HepG2 (cell line): ENCODE measurements around the gene DAZAP1. TPM values are rescaled to one million over a fixed set of nuclear protein-coding genes. Genes with fewer than 3 reads are reported as not detected.
"Not testable (repeated sequence)": the region's sequence is repeated elsewhere in the genome, so short reads cannot be mapped to it uniquely, and the experiment has no call there.

Experiments used
- ATAC-seq: fragments of 200-7000 bp; cut with Tn5 transposase; 3 replicates; pipeline ENCODE4 v1.9.1; 2020; ENCODE audit warnings: mild to moderate bottlenecking, moderate library complexity
- BruUV-seq: library from RNA; stranded (reverse); fragments of 400-500 nt; replicated peaks from 2 replicates; lab custom pipeline; 2021; lab: Mats Ljungman, UMichigan
- CTCF ChIA-PET: fragments of 300-600 bp; formaldehyde crosslinking; extraction: SDS; loops from one replicate; lab custom pipeline; 2021; ENCODE audit warnings: low total read pairs, inconsistent platforms, low intra/inter-chr PET ratio; lab: Yijun Ruan, JAX
- POLR2A ChIA-PET: fragments of 350-600 bp; sonication (Branson Sonifier 250); formaldehyde crosslinking; loops from one replicate; lab custom pipeline; 2020; ENCODE audit warnings: antibody characterized with exemption, inconsistent platforms; lab: Yijun Ruan, JAX
- DNase-seq: peaks from one replicate; pipeline ENCODE4 v3.0.0-alpha.2; 2015; ENCODE audit warnings: low spot score
- FAIRE-seq: peaks from 3 replicates; lab custom pipeline; 2011; peaks lifted over from hg19 to GRCh38; lab: Jason Lieb, UNC
- H2AFZ ChIP-seq: one replicate; pipeline ENCODE4 v1.6.1; 2011; ENCODE audit warnings: low read length, inconsistent platforms
- H3K27ac ChIP-seq: fragments of 300-600 bp; 3 replicates; pipeline ENCODE4 v1.8.0; 2011; ENCODE audit warnings: mixed run types, mild to moderate bottlenecking, mixed read lengths, low read length, inconsistent platforms; ENCODE audit not compliant: insufficient read depth; ENCODE audit errors: extremely low read length
- H3K27me3 ChIP-seq, 2 experiments: fragments of 200-600 bp in 1 of 2; 2 replicates in 1 of 2; 3 replicates in 1 of 2; pipeline versions ENCODE4 v1.6.0 to v1.8.0; 2011; ENCODE audit warnings: low read length in 2 of 2, mild to moderate bottlenecking in 2 of 2, moderate library complexity in 2 of 2, inconsistent platforms in 1 of 2; ENCODE audit not compliant: insufficient read depth in 2 of 2, control insufficient read depth in 1 of 2
- H3K36me3 ChIP-seq, 2 experiments: fragments of 200-600 bp in 1 of 2; replicated peaks in 1 of 2; 2 replicates in 1 of 2; 3 replicates in 1 of 2; pipeline versions ENCODE4 v1.5.1 to v1.8.0; 2011; ENCODE audit warnings: low read length in 2 of 2, inconsistent platforms in 1 of 2; ENCODE audit not compliant: insufficient read depth in 2 of 2, control insufficient read depth in 1 of 2
- H3K4me1 ChIP-seq: 2 replicates; pipeline ENCODE4 v1.5.1; 2012; ENCODE audit warnings: low read length, inconsistent platforms; ENCODE audit not compliant: insufficient read depth
- H3K4me2 ChIP-seq: 2 replicates; pipeline ENCODE4 v1.6.0; 2011; ENCODE audit warnings: low read depth, low read length, inconsistent platforms
- H3K4me3 ChIP-seq, 3 experiments: fragments of 200-600 bp in 1 of 3; sonication (generic), shearing (Covaris generic) in 1 of 3; replicated peaks in 1 of 3; 2 replicates each; pipeline ENCODE4 v1.5.1; 2011 to 2016; ENCODE audit warnings: low read length in 3 of 3, inconsistent platforms in 2 of 3, low read depth in 2 of 3, mild to moderate bottlenecking in 2 of 3, control low read depth in 1 of 3, mixed read lengths in 1 of 3; ENCODE audit not compliant: insufficient read depth in 1 of 3
- H3K79me2 ChIP-seq: one replicate; pipeline ENCODE4 v1.6.1; 2011; ENCODE audit warnings: low read length, inconsistent platforms; ENCODE audit not compliant: insufficient read depth
- H3K9ac ChIP-seq: 2 replicates; pipeline ENCODE4 v1.6.0; 2011; ENCODE audit warnings: mild to moderate bottlenecking, low read depth, low read length, inconsistent platforms; ENCODE audit not compliant: insufficient read depth
- H3K9me3 ChIP-seq: 2 replicates; pipeline ENCODE4 v1.5.1; 2012; ENCODE audit warnings: mild to moderate bottlenecking, low read length
- H4K20me1 ChIP-seq: 2 replicates; pipeline ENCODE4 v1.6.0; 2011; ENCODE audit warnings: inconsistent platforms, mild to moderate bottlenecking, low read length, moderate library complexity; ENCODE audit not compliant: insufficient read depth
- AGO2 ChIP-seq: fragments of 200-400 bp; formaldehyde crosslinking; optimal IDR thresholded peaks from 2 replicates; pipeline ENCODE3; 2017; ENCODE audit warnings: mild to moderate bottlenecking, low read depth, low read length, moderate library complexity
- ARID4A ChIP-seq: sonication (generic); formaldehyde crosslinking; IDR thresholded peaks from 2 replicates; pipeline ENCODE4 v1.5.0; 2020; ENCODE audit warnings: mild to moderate bottlenecking, missing genetic modification reagents, borderline replicate concordance
- NR2F1 ChIP-seq, 2 experiments: fragments of 450-650 bp in 1 of 2; formaldehyde crosslinking in 1 of 2; IDR thresholded peaks; 2 replicates each; pipeline versions ENCODE4 v1.5.0 to v1.6.1; 2016 to 2020; ENCODE audit warnings: mild to moderate bottlenecking in 1 of 2, missing compliant biosample characterization in 1 of 2, missing genetic modification reagents in 1 of 2, moderate library complexity in 1 of 2
- RARA ChIP-seq: IDR thresholded peaks from 2 replicates; pipeline ENCODE4 v1.6.1; 2016; ENCODE audit warnings: missing genetic modification reagents, missing compliant biosample characterization
- RFX3 ChIP-seq: IDR thresholded peaks from 2 replicates; pipeline ENCODE4 v1.6.1; 2016; ENCODE audit warnings: missing biosample characterization, missing genetic modification reagents
- ZFX ChIP-seq: sonication (generic); formaldehyde crosslinking; IDR thresholded peaks from 2 replicates; pipeline ENCODE4 v1.4.0; 2020; ENCODE audit warnings: mild to moderate bottlenecking, low read depth, missing genetic modification reagents, moderate library complexity
- ZNF3 ChIP-seq: IDR thresholded peaks from 2 replicates; pipeline ENCODE4 v1.7.0; 2017; ENCODE audit warnings: inconsistent platforms
- ZNF33A ChIP-seq: sonication (generic); formaldehyde crosslinking; IDR thresholded peaks from 2 replicates; pipeline ENCODE4 v1.5.1; 2020; ENCODE audit warnings: missing genetic modification reagents, mild to moderate bottlenecking, moderate library complexity, borderline replicate concordance
- ZNF460 ChIP-seq: sonication (generic); formaldehyde crosslinking; IDR thresholded peaks from 2 replicates; pipeline ENCODE4 v1.5.1; 2020; ENCODE audit warnings: missing genetic modification reagents, mild to moderate bottlenecking, borderline replicate concordance
- WGBS: methylation state at CpG from one replicate; pipeline ENCODE4 v1.1.6; 2017; ENCODE audit warnings: low lambda C conversion rate; 5-methylcytosine and 5-hydroxymethylcytosine counted together
- in situ Hi-C: cut with HindIII; loops from 2 replicates; pipeline ENCODE4 v1.10.0; 2017; ENCODE audit warnings: low pct_unique_long_range_greater_than_20kb; ENCODE audit not compliant: extremely low pct_ligation_motif_present
- intact Hi-C: fragments of 100-400 bp; cut with micrococcal nuclease; formaldehyde crosslinking; loops from one replicate; pipeline ENCODE4 v1.10.0; 2022; ENCODE audit not compliant: unreplicated experiment
- polyA plus RNA-seq, 8 experiments: library from polyadenylated mRNA; depleted of rRNA in 3 of 8; stranded (reverse) in 7 of 8; unstranded in 1 of 8; fragments of >200 nt; fragmentation: Illumina TruSeq in 4 of 8; extraction: Trizol in 4 of 8; gene quantifications; 2 replicates each; pipeline versions ENCODE4 v1.2.1 to v1.2.3, GENCODE V29; 2011 to 2016; ENCODE audit warnings: low read depth in 4 of 8, missing spikeins in 1 of 8, mixed read lengths in 1 of 8; ENCODE audit not compliant: insufficient read depth in 1 of 8
- total RNA-seq, 5 experiments: library from RNA; depleted of rRNA; stranded (reverse); fragments of >200 nt; fragmentation: Illumina TruSeq; extraction: Trizol; gene quantifications; 2 replicates each; pipeline ENCODE4 v1.2.3, GENCODE V29; 2016; ENCODE audit warnings: low read depth in 1 of 5
- TF ChIP-seq, protein P1 (sequence below): sonication (generic); formaldehyde crosslinking; IDR thresholded peaks from 2 replicates; pipeline ENCODE4 v1.8.1; 2023; ENCODE audit warnings: mild to moderate bottlenecking, missing genetic modification reagents

The DAZAP1 gene
- total and polyA plus RNA-seq, 2 of the 13 experiments (the other 11 are each of a cell fraction or from before 2014, with no cell fraction given), result 63.3 to 79.2 TPM

DNA sequence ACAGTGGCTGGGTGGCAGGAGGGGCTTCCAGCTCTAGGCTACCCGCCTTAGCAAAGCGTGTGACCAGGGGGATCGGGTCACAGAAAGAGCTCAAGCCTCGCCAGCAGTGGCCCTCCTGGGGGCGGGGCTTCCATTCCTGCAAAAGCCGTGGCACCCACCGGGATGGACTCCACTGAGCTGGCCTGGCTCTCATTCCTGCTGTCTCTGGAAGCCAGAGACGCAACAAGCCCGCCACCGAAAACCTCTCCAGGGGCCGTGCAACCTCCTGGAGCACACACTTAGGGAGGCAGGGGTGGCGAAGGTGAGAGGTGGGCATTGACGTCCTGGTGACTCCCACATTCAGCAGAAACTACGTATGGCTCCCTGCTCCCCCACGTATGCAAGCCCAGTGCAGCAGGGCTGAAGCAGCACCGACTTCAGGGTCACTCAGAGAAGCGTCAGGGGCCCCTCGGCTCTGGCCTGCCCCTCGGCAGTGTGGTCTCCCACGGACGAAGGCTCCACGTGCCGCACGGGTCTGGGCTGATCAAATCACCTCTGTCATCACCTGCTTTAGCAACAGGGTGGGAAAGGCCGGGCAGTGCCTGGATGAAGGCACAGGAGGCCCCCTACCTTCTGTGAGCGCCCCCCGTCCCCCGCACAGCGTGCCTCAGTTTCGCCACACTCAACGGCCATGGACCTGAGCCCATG lies 68.5 kb downstream of the DAZAP1 start:
- Histone ChIP-seq H3K4me1 (peaks cover 40% of the 10 kb centered on the region), H3K36me3 (peaks cover 2 to 8% of the 10 kb centered on the region in 2 experiments; a peak in 3 of 5 replicates), H3K9ac (no peak overlapping the region), H3K4me2 (no peak overlapping the region), H3K4me3 (no peak overlapping the region), H2AFZ (no peak overlapping the region), H3K79me2 (peaks cover 16% of the 10 kb centered on the region), H3K27ac (no peak overlapping the region), H4K20me1 (peaks cover 12% of the 10 kb centered on the region), H3K9me3 (no peaks in the 10 kb centered on the region), H3K27me3 (no peaks in the 10 kb centered on the region)
- intact Hi-C loops (no loop called here), in situ Hi-C loops (no loop called here)
- TF ChIP-seq AGO2 (peak; percentile 83), RFX3 (CRISPR knock-in tag) (no peak), ZFX (CRISPR knock-in tag) (no peak), ZNF33A (CRISPR knock-in tag) (no peak)
- FAIRE-seq, result no peak
- POLR2A ChIA-PET, result interaction anchor here (1.3 to 2.8 kb wide), 3 partner anchors 15 to 207 kb away, joined by 3 to 16 read pairs (median 15); partner anchors contain the start of genes CIRBP, PCSK4 and REEP6
- 97% methylated on average over 11 of the region's 31 CpGs for WGBS
- CTCF ChIA-PET, result no interaction called here
- no TSS peak for BruUV-seq
- DNase-seq, result no peak
- ATAC-seq, result no peak

- H3K27me3 ChIP-seq, BruUV-seq, intact Hi-C loops, CTCF ChIA-PET, H3K27ac ChIP-seq, H3K4me3 ChIP-seq, H4K20me1 ChIP-seq, DNase-seq, in situ Hi-C loops, H3K9me3 ChIP-seq, H3K9ac ChIP-seq, ATAC-seq, H3K36me3 ChIP-seq, H2AFZ ChIP-seq, FAIRE-seq: not testable (repeated sequence)
- WGBS, result 89% methylated on average over 9 of the region's 9 CpGs
- Histone ChIP-seq H3K79me2 (peaks cover 16% of the 10 kb centered on the region), H3K4me1 (peaks cover 40% of the 10 kb centered on the region), H3K4me2 (peak overlapping the region; percentile 67)
- POLR2A ChIA-PET, result interaction anchor here (1.2 to 2.8 kb wide), 3 partner anchors 14 to 22 kb away, joined by 4 to 16 read pairs (median 15); partner anchors contain the start of genes PCSK4 and REEP6
- TF ChIP-seq, protein P1, sequence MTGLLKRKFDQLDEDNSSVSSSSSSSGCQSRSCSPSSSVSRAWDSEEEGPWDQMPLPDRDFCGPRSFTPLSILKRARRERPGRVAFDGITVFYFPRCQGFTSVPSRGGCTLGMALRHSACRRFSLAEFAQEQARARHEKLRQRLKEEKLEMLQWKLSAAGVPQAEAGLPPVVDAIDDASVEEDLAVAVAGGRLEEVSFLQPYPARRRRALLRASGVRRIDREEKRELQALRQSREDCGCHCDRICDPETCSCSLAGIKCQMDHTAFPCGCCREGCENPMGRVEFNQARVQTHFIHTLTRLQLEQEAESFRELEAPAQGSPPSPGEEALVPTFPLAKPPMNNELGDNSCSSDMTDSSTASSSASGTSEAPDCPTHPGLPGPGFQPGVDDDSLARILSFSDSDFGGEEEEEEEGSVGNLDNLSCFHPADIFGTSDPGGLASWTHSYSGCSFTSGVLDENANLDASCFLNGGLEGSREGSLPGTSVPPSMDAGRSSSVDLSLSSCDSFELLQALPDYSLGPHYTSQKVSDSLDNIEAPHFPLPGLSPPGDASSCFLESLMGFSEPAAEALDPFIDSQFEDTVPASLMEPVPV (CRISPR knock-in tag), result 0 out of 2 replicates have a peak, but pooled peaks have one; percentile 24
- TF ChIP-seq RARA (CRISPR knock-in tag) (peak; percentile 59), ARID4A (CRISPR knock-in tag) (peak; percentile 30; the same call in 1 of the 2 replicates), ZNF460 (CRISPR knock-in tag) (peak; percentile 90), ZNF3 (CRISPR knock-in tag) (0 out of 2 replicates have a peak, but pooled peaks have one; percentile 36), NR2F1 (CRISPR knock-in tag; IDR thresholded peaks at IDR 0.05) (peak; percentile 31 to 35; a peak in 1 of 4 replicates)
Measured at GRCh38 chr19:1477056-1477455, 69.7 kb downstream of the DAZAP1 start.
